Glutamatergic neuron (in vitro differentiated cells): Measurements from ENCODE around the gene SRRT. TPM values are rescaled to one million over a fixed set of nuclear protein-coding genes. Genes with fewer than 3 reads are reported as not detected.

Experiments
- DNase-seq: peaks from one replicate; pipeline ENCODE4 v3.0.0; 2022
- H3K27ac Mint-ChIP-seq: one replicate; pipeline ENCODE4 v1.8.0; 2020; ENCODE audit warnings: mild to moderate bottlenecking, mixed read lengths, inconsistent platforms; ENCODE audit not compliant: unreplicated experiment
- H3K27me3 Mint-ChIP-seq: one replicate; pipeline ENCODE4 v1.8.0; 2020; ENCODE audit warnings: mild to moderate bottlenecking, moderate library complexity, mixed read lengths, inconsistent platforms; ENCODE audit not compliant: unreplicated experiment
- H3K36me3 Mint-ChIP-seq: one replicate; pipeline ENCODE4 v1.8.0; 2020; ENCODE audit warnings: mild to moderate bottlenecking, mixed read lengths, inconsistent platforms; ENCODE audit not compliant: unreplicated experiment
- H3K4me1 Mint-ChIP-seq: one replicate; pipeline ENCODE4 v1.8.0; 2020; ENCODE audit warnings: mild to moderate bottlenecking, low read depth, mixed read lengths, inconsistent platforms; ENCODE audit not compliant: unreplicated experiment
- H3K4me3 Mint-ChIP-seq: one replicate; pipeline ENCODE4 v1.8.0; 2020; ENCODE audit warnings: mild to moderate bottlenecking, mixed read lengths, inconsistent platforms; ENCODE audit not compliant: unreplicated experiment
- H3K9me3 Mint-ChIP-seq: one replicate; pipeline ENCODE4 v1.8.0; 2020; ENCODE audit warnings: mild to moderate bottlenecking, moderate library complexity, mixed read lengths, inconsistent platforms; ENCODE audit not compliant: unreplicated experiment
- CTCF ChIP-seq: fragments of 200-600 bp; sonication (generic); IDR thresholded peaks from one replicate; pipeline ENCODE4 v1.5.0; 2021; ENCODE audit not compliant: partially characterized antibody, unreplicated experiment
- long read RNA-seq: library from polyadenylated mRNA; unstranded; transcript quantifications from one replicate; pipeline ENCODE4 v2.0.0, GENCODE V29; 2020; ENCODE audit not compliant: unreplicated experiment
- total RNA-seq: library from RNA; stranded (reverse); fragmentation: NEBNext Ultra II Directional; extraction: Animal tissue kit (Norgen Biotek cat#: 25700); gene quantifications from one replicate; pipeline ENCODE4 v1.2.1, GENCODE V29; 2021; ENCODE audit not compliant: unreplicated experiment

The SRRT gene, protein sequence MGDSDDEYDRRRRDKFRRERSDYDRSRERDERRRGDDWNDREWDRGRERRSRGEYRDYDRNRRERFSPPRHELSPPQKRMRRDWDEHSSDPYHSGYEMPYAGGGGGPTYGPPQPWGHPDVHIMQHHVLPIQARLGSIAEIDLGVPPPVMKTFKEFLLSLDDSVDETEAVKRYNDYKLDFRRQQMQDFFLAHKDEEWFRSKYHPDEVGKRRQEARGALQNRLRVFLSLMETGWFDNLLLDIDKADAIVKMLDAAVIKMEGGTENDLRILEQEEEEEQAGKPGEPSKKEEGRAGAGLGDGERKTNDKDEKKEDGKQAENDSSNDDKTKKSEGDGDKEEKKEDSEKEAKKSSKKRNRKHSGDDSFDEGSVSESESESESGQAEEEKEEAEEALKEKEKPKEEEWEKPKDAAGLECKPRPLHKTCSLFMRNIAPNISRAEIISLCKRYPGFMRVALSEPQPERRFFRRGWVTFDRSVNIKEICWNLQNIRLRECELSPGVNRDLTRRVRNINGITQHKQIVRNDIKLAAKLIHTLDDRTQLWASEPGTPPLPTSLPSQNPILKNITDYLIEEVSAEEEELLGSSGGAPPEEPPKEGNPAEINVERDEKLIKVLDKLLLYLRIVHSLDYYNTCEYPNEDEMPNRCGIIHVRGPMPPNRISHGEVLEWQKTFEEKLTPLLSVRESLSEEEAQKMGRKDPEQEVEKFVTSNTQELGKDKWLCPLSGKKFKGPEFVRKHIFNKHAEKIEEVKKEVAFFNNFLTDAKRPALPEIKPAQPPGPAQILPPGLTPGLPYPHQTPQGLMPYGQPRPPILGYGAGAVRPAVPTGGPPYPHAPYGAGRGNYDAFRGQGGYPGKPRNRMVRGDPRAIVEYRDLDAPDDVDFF
- total RNA-seq = 213 TPM
- long read RNA-seq, transcript SRRT-213 (20 exons, 2,905 nt) = major isoform, 11 of 29 reads
- long read RNA-seq, transcript SRRT-215 (20 exons, 2,964 nt) = minor isoform, 6 of 29 reads
- long read RNA-seq, partial matches to known transcripts = 5 of 29 reads
- long read RNA-seq, other reads (novel, unspliced or antisense) = 3 of 29 reads

DNA sequence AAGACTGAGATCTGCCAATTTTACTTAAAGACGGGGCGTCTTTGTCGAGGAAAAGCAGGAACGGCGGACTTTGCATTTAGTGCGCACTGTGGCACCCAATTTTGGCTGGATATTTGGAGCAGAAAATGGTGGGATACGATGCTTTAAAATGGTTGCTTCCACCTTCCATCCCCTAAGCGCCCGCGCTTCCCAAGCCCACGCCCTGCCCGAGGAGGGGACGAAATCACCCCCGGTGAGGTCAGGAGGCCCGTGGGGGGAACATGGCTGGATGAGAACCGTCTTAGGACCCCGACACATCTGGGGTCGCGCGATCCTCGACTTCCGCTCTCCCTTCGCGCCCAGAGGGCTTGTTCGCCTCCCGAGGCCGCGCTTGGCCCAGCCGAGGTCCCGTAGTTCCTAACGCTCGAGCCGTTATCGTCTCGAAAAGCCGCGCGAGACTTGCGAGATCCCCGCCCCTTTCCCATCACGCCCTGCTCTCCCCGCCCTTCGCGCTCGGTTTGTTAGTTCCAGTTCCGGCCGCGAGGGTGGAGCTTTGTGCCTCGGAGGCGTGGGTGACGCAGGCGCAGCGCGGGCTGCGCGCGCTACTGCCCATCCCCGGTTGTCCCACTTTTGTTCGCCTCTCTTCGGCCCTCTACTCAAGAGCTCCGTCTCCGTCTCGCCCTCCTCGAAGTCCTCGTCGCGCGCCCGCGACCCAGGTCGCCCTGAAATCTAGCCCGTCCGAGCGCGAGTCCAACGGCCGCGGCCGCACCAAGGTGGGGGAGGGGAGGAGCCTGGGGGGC lies at the start of gene SRRT:
SRRT (plus strand) TSS at position 527 of the 779 bp plus-strand sequence. CDS start 488 bp downstream, outside the sequence.
- DNase-seq = peak; percentile 99
- Mint-ChIP-seq H3K9me3 (peaks cover 16% of the 10 kb centered on the region), H3K36me3 (no peaks in the 10 kb centered on the region), H3K4me1 (peaks cover 15% of the 10 kb centered on the region), H3K27me3 (peaks cover 20% of the 10 kb centered on the region), H3K27ac (peak within 1 kb of the TSS; percentile 98), H3K4me3 (peak within 1 kb of the TSS; percentile 99)
- peak; percentile 69 for TF ChIP-seq CTCF

DNA sequence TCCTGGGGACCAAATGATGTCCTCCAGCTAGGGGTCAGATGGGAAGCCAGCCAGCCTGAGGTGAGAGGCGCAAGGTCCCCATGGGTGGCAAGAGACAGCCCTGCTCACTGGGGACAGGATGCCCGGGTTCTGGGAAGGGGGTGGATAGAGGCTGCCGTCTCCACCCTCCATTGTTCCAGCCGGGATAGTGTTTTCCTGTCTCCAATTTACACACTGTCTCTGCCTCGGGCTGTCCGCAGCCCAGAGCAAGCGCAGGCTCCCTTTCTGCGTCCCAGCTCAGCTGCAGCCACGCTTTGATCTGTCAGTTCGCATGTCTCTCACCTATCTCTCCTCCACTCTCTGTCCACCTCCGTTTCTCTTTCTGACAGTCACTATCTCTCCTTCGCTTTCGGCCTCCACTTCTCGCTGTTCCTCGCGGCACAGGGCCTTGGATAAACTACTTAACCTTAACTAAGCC lies 49.7 kb upstream of the SRRT start:
- Mint-ChIP-seq H3K4me3 (peak overlapping the region; percentile 89), H3K27ac (peak overlapping the region; percentile 54), H3K9me3 (peaks cover 11% of the 10 kb centered on the region), H3K27me3 (peaks cover 22% of the 10 kb centered on the region), H3K4me1 (peaks cover 10% of the 10 kb centered on the region), H3K36me3 (no peaks in the 10 kb centered on the region)
- DNase-seq = no peak
- no peak for TF ChIP-seq CTCF

- TF ChIP-seq CTCF = no peak
- peak overlapping the region; percentile 89 for H3K4me3 Mint-ChIP-seq
- H3K27ac Mint-ChIP-seq = peak overlapping the region; percentile 82
- no peaks in the 10 kb centered on the region for H3K36me3 Mint-ChIP-seq
- no peak for DNase-seq
- peaks cover 22% of the 10 kb centered on the region for H3K27me3 Mint-ChIP-seq
- H3K4me1 Mint-ChIP-seq = peaks cover 10% of the 10 kb centered on the region
- peaks cover 11% of the 10 kb centered on the region for H3K9me3 Mint-ChIP-seq
Observed at GRCh38 chr7:100825751-100826513, 49.0 kb upstream of the SRRT start.

- DNase-seq = no peak
- no peaks in the 10 kb centered on the region for H3K36me3 Mint-ChIP-seq
- no peak for TF ChIP-seq CTCF
- H3K4me1 Mint-ChIP-seq = peaks cover 10% of the 10 kb centered on the region
- peak overlapping the region; percentile 89 for H3K4me3 Mint-ChIP-seq
- peaks cover 24% of the 10 kb centered on the region for H3K27me3 Mint-ChIP-seq
- peaks cover 11% of the 10 kb centered on the region for H3K9me3 Mint-ChIP-seq
- peak overlapping the region; percentile 82 for H3K27ac Mint-ChIP-seq
Observed at GRCh38 chr7:100826514-100827329, 48.2 kb upstream of the SRRT start.
